H1 (cell line): ENCODE results near the gene CCDC86. TPM values are rescaled to one million over a fixed set of nuclear protein-coding genes. Genes with fewer than 3 reads are reported as not detected.

Experiments
- BACH1 ChIP-seq: IDR thresholded peaks from 2 replicates; pipeline ENCODE4 v1.6.1; 2012; ENCODE audit warnings: low read length, improper control_type of control experiment
- JUND ChIP-seq: IDR thresholded peaks from 2 replicates; pipeline ENCODE4 v1.6.1; 2011; ENCODE audit warnings: mild to moderate bottlenecking, improper control_type of control experiment, low read length
- PHF8 ChIP-seq: fragments of 200-600 bp; sonication (generic); conservative IDR thresholded peaks from 2 replicates; pipeline ENCODE4 v1.7.1; 2012; ENCODE audit warnings: low read depth, mild to moderate bottlenecking, inconsistent platforms, low read length, moderate library complexity
- RAD21 ChIP-seq, 2 experiments: IDR thresholded peaks in 1 of 2; conservative IDR thresholded peaks in 1 of 2; 2 replicates each; pipeline ENCODE4 v1.6.1; 2011; ENCODE audit warnings: low read depth in 2 of 2, low read length in 2 of 2, improper control_type of control experiment in 1 of 2, inconsistent platforms in 1 of 2, mild to moderate bottlenecking in 1 of 2, moderate library complexity in 1 of 2
- RFX5 ChIP-seq: IDR thresholded peaks from 2 replicates; pipeline ENCODE4 v1.6.1; 2011; ENCODE audit warnings: low read depth, low read length, improper control_type of control experiment, borderline replicate concordance
- SP4 ChIP-seq: IDR thresholded peaks from 2 replicates; pipeline ENCODE4 v1.6.1; 2012; ENCODE audit warnings: low read length, inconsistent platforms
- TCF12 ChIP-seq: IDR thresholded peaks from 2 replicates; pipeline ENCODE4 v1.6.1; 2011; ENCODE audit warnings: low read depth, mild to moderate bottlenecking, low read length
- polyA plus RNA-seq, 7 experiments: library from polyadenylated mRNA; depleted of rRNA in 3 of 7; stranded (reverse) in 5 of 7; unstranded in 2 of 7; fragments of >200 nt in 5 of 7; fragments of 200-250 nt in 2 of 7; gene quantifications; 1 replicate in 5 of 7; 2 replicates in 1 of 7; 4 replicates in 1 of 7; pipeline versions ENCODE4 v1.2.1 to v1.2.3, GENCODE V29; 2011 to 2013; ENCODE audit warnings: missing spikeins in 2 of 7, mixed read lengths in 2 of 7
- total RNA-seq: library from RNA; stranded (reverse); fragmentation: NEBNext Ultra II Directional; extraction: Animal tissue kit (Norgen Biotek cat#: 25700); gene quantifications from 2 replicates; pipeline ENCODE4 v1.2.1, GENCODE V29; 2021
- TF ChIP-seq, protein P1 (sequence below): fragments of 300-600 bp; sonication (generic); IDR thresholded peaks from 2 replicates; pipeline ENCODE4 v1.7.1; 2012; ENCODE audit warnings: low read length, moderate library complexity, mild to moderate bottlenecking, inconsistent platforms; ENCODE audit not compliant: insufficient replicate concordance
- TF ChIP-seq, protein P2 (sequence below), 3 experiments: IDR thresholded peaks; 1 replicate in 2 of 3; 2 replicates in 1 of 3; pipeline versions ENCODE4 v1.5.1 to v1.6.1; 2011; ENCODE audit warnings: low read length in 3 of 3, mild to moderate bottlenecking in 3 of 3, inconsistent platforms in 2 of 3, low read depth in 1 of 3, moderate library complexity in 1 of 3; ENCODE audit not compliant: insufficient read depth in 1 of 3; ENCODE audit errors: control extremely low read depth in 1 of 3

Gene CCDC86
- total and polyA plus RNA-seq, 2 of the 8 experiments (the other 6 are each of a cell fraction or from before 2014, with no cell fraction given) = 37.7 to 76.4 TPM

DNA sequence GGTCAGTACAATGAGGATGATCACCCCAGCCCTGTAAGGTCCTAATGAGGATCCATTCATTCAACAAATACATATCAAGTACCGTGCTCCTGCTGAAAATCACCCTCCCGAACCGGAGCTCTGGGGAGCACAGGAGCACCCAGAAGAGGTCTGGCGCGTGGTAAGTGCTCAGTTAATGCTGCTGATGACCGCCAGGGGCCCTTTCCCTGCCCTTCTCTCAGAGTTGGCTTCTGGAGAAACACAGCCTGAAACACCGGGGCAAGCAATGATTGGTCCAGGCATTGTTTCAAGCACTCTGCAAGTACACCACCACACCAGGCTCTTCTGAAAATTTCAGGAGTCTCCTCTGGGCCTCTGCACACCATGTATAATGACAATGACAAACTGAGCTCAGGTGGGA is 3.8 kb upstream of the CCDC86 start (continued):
- TF ChIP-seq, protein P1, sequence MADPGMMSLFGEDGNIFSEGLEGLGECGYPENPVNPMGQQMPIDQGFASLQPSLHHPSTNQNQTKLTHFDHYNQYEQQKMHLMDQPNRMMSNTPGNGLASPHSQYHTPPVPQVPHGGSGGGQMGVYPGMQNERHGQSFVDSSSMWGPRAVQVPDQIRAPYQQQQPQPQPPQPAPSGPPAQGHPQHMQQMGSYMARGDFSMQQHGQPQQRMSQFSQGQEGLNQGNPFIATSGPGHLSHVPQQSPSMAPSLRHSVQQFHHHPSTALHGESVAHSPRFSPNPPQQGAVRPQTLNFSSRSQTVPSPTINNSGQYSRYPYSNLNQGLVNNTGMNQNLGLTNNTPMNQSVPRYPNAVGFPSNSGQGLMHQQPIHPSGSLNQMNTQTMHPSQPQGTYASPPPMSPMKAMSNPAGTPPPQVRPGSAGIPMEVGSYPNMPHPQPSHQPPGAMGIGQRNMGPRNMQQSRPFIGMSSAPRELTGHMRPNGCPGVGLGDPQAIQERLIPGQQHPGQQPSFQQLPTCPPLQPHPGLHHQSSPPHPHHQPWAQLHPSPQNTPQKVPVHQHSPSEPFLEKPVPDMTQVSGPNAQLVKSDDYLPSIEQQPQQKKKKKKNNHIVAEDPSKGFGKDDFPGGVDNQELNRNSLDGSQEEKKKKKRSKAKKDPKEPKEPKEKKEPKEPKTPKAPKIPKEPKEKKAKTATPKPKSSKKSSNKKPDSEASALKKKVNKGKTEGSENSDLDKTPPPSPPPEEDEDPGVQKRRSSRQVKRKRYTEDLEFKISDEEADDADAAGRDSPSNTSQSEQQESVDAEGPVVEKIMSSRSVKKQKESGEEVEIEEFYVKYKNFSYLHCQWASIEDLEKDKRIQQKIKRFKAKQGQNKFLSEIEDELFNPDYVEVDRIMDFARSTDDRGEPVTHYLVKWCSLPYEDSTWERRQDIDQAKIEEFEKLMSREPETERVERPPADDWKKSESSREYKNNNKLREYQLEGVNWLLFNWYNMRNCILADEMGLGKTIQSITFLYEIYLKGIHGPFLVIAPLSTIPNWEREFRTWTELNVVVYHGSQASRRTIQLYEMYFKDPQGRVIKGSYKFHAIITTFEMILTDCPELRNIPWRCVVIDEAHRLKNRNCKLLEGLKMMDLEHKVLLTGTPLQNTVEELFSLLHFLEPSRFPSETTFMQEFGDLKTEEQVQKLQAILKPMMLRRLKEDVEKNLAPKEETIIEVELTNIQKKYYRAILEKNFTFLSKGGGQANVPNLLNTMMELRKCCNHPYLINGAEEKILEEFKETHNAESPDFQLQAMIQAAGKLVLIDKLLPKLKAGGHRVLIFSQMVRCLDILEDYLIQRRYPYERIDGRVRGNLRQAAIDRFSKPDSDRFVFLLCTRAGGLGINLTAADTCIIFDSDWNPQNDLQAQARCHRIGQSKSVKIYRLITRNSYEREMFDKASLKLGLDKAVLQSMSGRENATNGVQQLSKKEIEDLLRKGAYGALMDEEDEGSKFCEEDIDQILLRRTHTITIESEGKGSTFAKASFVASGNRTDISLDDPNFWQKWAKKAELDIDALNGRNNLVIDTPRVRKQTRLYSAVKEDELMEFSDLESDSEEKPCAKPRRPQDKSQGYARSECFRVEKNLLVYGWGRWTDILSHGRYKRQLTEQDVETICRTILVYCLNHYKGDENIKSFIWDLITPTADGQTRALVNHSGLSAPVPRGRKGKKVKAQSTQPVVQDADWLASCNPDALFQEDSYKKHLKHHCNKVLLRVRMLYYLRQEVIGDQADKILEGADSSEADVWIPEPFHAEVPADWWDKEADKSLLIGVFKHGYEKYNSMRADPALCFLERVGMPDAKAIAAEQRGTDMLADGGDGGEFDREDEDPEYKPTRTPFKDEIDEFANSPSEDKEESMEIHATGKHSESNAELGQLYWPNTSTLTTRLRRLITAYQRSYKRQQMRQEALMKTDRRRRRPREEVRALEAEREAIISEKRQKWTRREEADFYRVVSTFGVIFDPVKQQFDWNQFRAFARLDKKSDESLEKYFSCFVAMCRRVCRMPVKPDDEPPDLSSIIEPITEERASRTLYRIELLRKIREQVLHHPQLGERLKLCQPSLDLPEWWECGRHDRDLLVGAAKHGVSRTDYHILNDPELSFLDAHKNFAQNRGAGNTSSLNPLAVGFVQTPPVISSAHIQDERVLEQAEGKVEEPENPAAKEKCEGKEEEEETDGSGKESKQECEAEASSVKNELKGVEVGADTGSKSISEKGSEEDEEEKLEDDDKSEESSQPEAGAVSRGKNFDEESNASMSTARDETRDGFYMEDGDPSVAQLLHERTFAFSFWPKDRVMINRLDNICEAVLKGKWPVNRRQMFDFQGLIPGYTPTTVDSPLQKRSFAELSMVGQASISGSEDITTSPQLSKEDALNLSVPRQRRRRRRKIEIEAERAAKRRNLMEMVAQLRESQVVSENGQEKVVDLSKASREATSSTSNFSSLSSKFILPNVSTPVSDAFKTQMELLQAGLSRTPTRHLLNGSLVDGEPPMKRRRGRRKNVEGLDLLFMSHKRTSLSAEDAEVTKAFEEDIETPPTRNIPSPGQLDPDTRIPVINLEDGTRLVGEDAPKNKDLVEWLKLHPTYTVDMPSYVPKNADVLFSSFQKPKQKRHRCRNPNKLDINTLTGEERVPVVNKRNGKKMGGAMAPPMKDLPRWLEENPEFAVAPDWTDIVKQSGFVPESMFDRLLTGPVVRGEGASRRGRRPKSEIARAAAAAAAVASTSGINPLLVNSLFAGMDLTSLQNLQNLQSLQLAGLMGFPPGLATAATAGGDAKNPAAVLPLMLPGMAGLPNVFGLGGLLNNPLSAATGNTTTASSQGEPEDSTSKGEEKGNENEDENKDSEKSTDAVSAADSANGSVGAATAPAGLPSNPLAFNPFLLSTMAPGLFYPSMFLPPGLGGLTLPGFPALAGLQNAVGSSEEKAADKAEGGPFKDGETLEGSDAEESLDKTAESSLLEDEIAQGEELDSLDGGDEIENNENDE = no peak
- TF ChIP-seq RAD21 (IDR thresholded peaks at IDR 0.05 in 1 of 2, conservative IDR thresholded peaks at IDR 0.05 in 1 of 2; ENCODE audit: low read depth in 2 of 2, low read length in 2 of 2) (peak; percentile 20 to 52; a peak in 3 of 4 replicates), SP4 (no peak), PHF8 (no peak), JUND (no peak), TCF12 (no peak), RFX5 (no peak), BACH1 (no peak)
- TF ChIP-seq, protein P2, sequence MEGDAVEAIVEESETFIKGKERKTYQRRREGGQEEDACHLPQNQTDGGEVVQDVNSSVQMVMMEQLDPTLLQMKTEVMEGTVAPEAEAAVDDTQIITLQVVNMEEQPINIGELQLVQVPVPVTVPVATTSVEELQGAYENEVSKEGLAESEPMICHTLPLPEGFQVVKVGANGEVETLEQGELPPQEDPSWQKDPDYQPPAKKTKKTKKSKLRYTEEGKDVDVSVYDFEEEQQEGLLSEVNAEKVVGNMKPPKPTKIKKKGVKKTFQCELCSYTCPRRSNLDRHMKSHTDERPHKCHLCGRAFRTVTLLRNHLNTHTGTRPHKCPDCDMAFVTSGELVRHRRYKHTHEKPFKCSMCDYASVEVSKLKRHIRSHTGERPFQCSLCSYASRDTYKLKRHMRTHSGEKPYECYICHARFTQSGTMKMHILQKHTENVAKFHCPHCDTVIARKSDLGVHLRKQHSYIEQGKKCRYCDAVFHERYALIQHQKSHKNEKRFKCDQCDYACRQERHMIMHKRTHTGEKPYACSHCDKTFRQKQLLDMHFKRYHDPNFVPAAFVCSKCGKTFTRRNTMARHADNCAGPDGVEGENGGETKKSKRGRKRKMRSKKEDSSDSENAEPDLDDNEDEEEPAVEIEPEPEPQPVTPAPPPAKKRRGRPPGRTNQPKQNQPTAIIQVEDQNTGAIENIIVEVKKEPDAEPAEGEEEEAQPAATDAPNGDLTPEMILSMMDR (IDR thresholded peaks at IDR 0.05; ENCODE audit: control extremely low read depth in 1 of 3, insufficient read depth in 1 of 3, low read depth in 1 of 3, low read length in 3 of 3) = peak; percentile 58 to 76 (median 60)
